H1 (cell line): ENCODE data around the gene LYPD1. TPM values are rescaled to one million over a fixed set of nuclear protein-coding genes. Genes with fewer than 3 reads are reported as not detected.

Experiments used
- CTCF ChIA-PET: fragments of 300-600 bp; sonication (Branson Sonifier 250); formaldehyde crosslinking; loops from one replicate; lab custom pipeline; 2021; ENCODE audit not compliant: partially characterized antibody; lab: Charles Lee
- POLR2A ChIA-PET: fragments of 300-600 bp; sonication (Branson Sonifier 250); formaldehyde crosslinking; loops from one replicate; lab custom pipeline; 2021; ENCODE audit warnings: inconsistent platforms; ENCODE audit not compliant: partially characterized antibody; lab: Charles Lee
- DNase-seq, 2 experiments: peaks; one replicate each; pipeline versions ENCODE4 v3.0.0 to v3.0.0-alpha.2; 2010 to 2022; ENCODE audit warnings: low spot score in 2 of 2, low read depth in 1 of 2, mixed read lengths in 1 of 2
- FAIRE-seq: peaks from 2 replicates; lab custom pipeline; 2011; peaks lifted over from hg19 to GRCh38; lab: Jason Lieb, UNC
- H2AFZ ChIP-seq: 2 replicates; pipeline ENCODE4 v1.8.1; 2012; ENCODE audit warnings: low read length, inconsistent platforms
- H2AK5ac ChIP-seq: 2 replicates; pipeline ENCODE4 v1.6.1; 2013; ENCODE audit warnings: low read depth, low read length
- H2BK120ac ChIP-seq: replicated peaks from 2 replicates; pipeline ENCODE3; 2013; ENCODE audit warnings: low read depth, low read length, inconsistent platforms
- H2BK12ac ChIP-seq: 2 replicates; pipeline ENCODE4 v1.6.1; 2013; ENCODE audit warnings: low read depth, low read length
- H2BK15ac ChIP-seq: 2 replicates; pipeline ENCODE4 v1.6.1; 2013; ENCODE audit warnings: low read length
- H2BK20ac ChIP-seq: 2 replicates; pipeline ENCODE4 v1.6.1; 2013; ENCODE audit warnings: low read length
- H2BK5ac ChIP-seq: 2 replicates; pipeline ENCODE4 v1.6.1; 2013; ENCODE audit warnings: low read depth, low read length
- H3K14ac ChIP-seq: 2 replicates; pipeline ENCODE4 v1.6.1; 2013; ENCODE audit warnings: inconsistent platforms; ENCODE audit not compliant: insufficient read length
- H3K18ac ChIP-seq: 2 replicates; pipeline ENCODE4 v1.6.1; 2013; ENCODE audit warnings: low read length; ENCODE audit errors: extremely low read depth
- H3K23ac ChIP-seq: 2 replicates; pipeline ENCODE4 v1.6.1; 2013; ENCODE audit warnings: inconsistent platforms; ENCODE audit not compliant: insufficient read length
- H3K23me2 ChIP-seq: 2 replicates; pipeline ENCODE4 v1.6.1; 2013; ENCODE audit warnings: low read depth, low read length
- H3K27ac ChIP-seq: 2 replicates; pipeline ENCODE4 v1.6.1; 2011; ENCODE audit warnings: low read depth, low read length, inconsistent platforms
- H3K27me3 ChIP-seq, 4 experiments: replicated peaks in 1 of 4; 1 replicate in 1 of 4; 2 replicates in 3 of 4; pipeline versions ENCODE4 v1.6.1 to v1.8.1; 2011 to 2013; ENCODE audit warnings: low read length in 3 of 4, mild to moderate bottlenecking in 3 of 4, inconsistent platforms in 2 of 4, mixed read lengths in 2 of 4, moderate library complexity in 1 of 4; ENCODE audit not compliant: control insufficient read depth in 3 of 4, insufficient read depth in 3 of 4; ENCODE audit errors: extremely low read depth in 1 of 4
- H3K36me3 ChIP-seq, 4 experiments: 2 replicates each; pipeline versions ENCODE4 v1.6.1 to v1.8.1; 2011 to 2013; ENCODE audit warnings: mild to moderate bottlenecking in 4 of 4, low read length in 3 of 4, moderate library complexity in 2 of 4, control low read depth in 1 of 4, inconsistent platforms in 1 of 4; ENCODE audit not compliant: insufficient read depth in 4 of 4, control insufficient read depth in 2 of 4
- H3K4ac ChIP-seq: replicated peaks from 2 replicates; pipeline ENCODE3; 2013; ENCODE audit warnings: low read length, low read depth, mixed read lengths, inconsistent platforms; ENCODE audit not compliant: insufficient read length
- H3K4me1 ChIP-seq, 4 experiments: replicated peaks in 1 of 4; 1 replicate in 1 of 4; 2 replicates in 3 of 4; pipeline versions ENCODE4 v1.6.1 to v1.8.1; 2011 to 2013; ENCODE audit warnings: low read length in 3 of 4, inconsistent platforms in 2 of 4, mixed read lengths in 1 of 4; ENCODE audit not compliant: insufficient read depth in 4 of 4, control insufficient read depth in 3 of 4
- H3K4me2 ChIP-seq, 2 experiments: 2 replicates each; pipeline versions ENCODE4 v1.6.1 to v1.8.1; 2011 to 2013; ENCODE audit warnings: low read depth in 2 of 2, low read length in 2 of 2, control low read depth in 1 of 2, inconsistent platforms in 1 of 2, mild to moderate bottlenecking in 1 of 2; ENCODE audit not compliant: insufficient read depth in 1 of 2
- H3K4me3 ChIP-seq, 4 experiments: fragments of 200-600, 300-600 bp in 1 of 4; sonication (generic), shearing (Covaris generic), sonication (Bioruptor Twin) in 1 of 4; 2 replicates each; pipeline versions ENCODE4 v1.5.1 to v1.8.1; 2011 to 2016; ENCODE audit warnings: low read length in 4 of 4, low read depth in 3 of 4, control low read depth in 2 of 4, inconsistent platforms in 2 of 4, mild to moderate bottlenecking in 2 of 4, mixed read lengths in 1 of 4, moderate library complexity in 1 of 4; ENCODE audit not compliant: insufficient read depth in 2 of 4; ENCODE audit errors: extremely low read depth in 1 of 4
- H3K56ac ChIP-seq: replicated peaks from 2 replicates; pipeline ENCODE3; 2013; ENCODE audit warnings: low read depth, mild to moderate bottlenecking, mixed read lengths, low read length, inconsistent platforms; ENCODE audit not compliant: insufficient read length
- H3K79me1 ChIP-seq: 2 replicates; pipeline ENCODE4 v1.6.1; 2013; ENCODE audit warnings: low read depth, low read length, control low read depth
- H3K79me2 ChIP-seq, 2 experiments: 2 replicates each; pipeline versions ENCODE4 v1.6.1 to v1.8.1; 2012 to 2013; ENCODE audit warnings: low read length in 2 of 2, mild to moderate bottlenecking in 2 of 2, inconsistent platforms in 1 of 2; ENCODE audit not compliant: insufficient read depth in 2 of 2, control insufficient read depth in 1 of 2
- H3K9ac ChIP-seq, 4 experiments: replicated peaks in 1 of 4; 1 replicate in 1 of 4; 2 replicates in 3 of 4; pipeline versions ENCODE4 v1.6.1 to v1.8.1; 2011 to 2013; ENCODE audit warnings: low read depth in 3 of 4, low read length in 3 of 4, control low read depth in 2 of 4, mild to moderate bottlenecking in 2 of 4, moderate library complexity in 2 of 4, inconsistent platforms in 1 of 4; ENCODE audit errors: extremely low read depth in 1 of 4
- H3K9me3 ChIP-seq, 2 experiments: 2 replicates each; pipeline versions ENCODE4 v1.6.1 to v1.8.1; 2012 to 2013; ENCODE audit warnings: mild to moderate bottlenecking in 2 of 2, moderate library complexity in 2 of 2, control low read depth in 1 of 2, inconsistent platforms in 1 of 2, low read depth in 1 of 2, low read length in 1 of 2, mixed read lengths in 1 of 2; ENCODE audit not compliant: insufficient read depth in 2 of 2
- H4K20me1 ChIP-seq, 2 experiments: replicated peaks in 1 of 2; 2 replicates each; pipeline versions ENCODE3 to v1.8.1; 2011 to 2013; ENCODE audit warnings: inconsistent platforms in 2 of 2, low read length in 2 of 2, mild to moderate bottlenecking in 1 of 2; ENCODE audit not compliant: insufficient read depth in 2 of 2, control insufficient read depth in 1 of 2
- H4K5ac ChIP-seq: 2 replicates; pipeline ENCODE4 v1.6.1; 2013; ENCODE audit warnings: low read length, low read depth, mixed read lengths, inconsistent platforms; ENCODE audit not compliant: insufficient read length
- H4K8ac ChIP-seq: 2 replicates; pipeline ENCODE4 v1.8.0; 2013; ENCODE audit warnings: mild to moderate bottlenecking, moderate library complexity, low read length, inconsistent platforms; ENCODE audit not compliant: insufficient read depth; ENCODE audit errors: extremely low read depth
- H4K91ac ChIP-seq: replicated peaks from 2 replicates; pipeline ENCODE3; 2013; ENCODE audit warnings: low read length, mixed read lengths, inconsistent platforms; ENCODE audit not compliant: insufficient read length
- CHD1 ChIP-seq: IDR thresholded peaks from 2 replicates; pipeline ENCODE4 v1.6.1; 2012; ENCODE audit warnings: low read depth, low read length, improper control_type of control experiment
- SRF ChIP-seq: IDR thresholded peaks from 2 replicates; pipeline ENCODE4 v1.6.1; 2011; ENCODE audit warnings: mild to moderate bottlenecking, low read depth, low read length, moderate library complexity
- WGBS, 2 experiments: shearing (Covaris generic) in 1 of 2; methylation state at CpG; one replicate each; pipeline versions ENCODE4 v1.1.6 to v1.1.7; 2013 to 2015; ENCODE audit warnings: low lambda C conversion rate in 2 of 2, mixed read lengths in 2 of 2, inconsistent platforms in 1 of 2, low coverage in 1 of 2, missing lambda C conversion rate in 1 of 2; ENCODE audit not compliant: insufficient replicate concordance in 2 of 2, insufficient coverage in 1 of 2, insufficient read length in 1 of 2; ENCODE audit errors: extremely low coverage in 1 of 2, missing lambda C conversion rate in 1 of 2; 5-methylcytosine and 5-hydroxymethylcytosine counted together
- polyA plus RNA-seq, 7 experiments: library from polyadenylated mRNA; depleted of rRNA in 3 of 7; stranded (reverse) in 5 of 7; unstranded in 2 of 7; fragments of >200 nt in 5 of 7; fragments of 200-250 nt in 2 of 7; gene quantifications; 1 replicate in 5 of 7; 2 replicates in 1 of 7; 4 replicates in 1 of 7; pipeline versions ENCODE4 v1.2.1 to v1.2.3, GENCODE V29; 2011 to 2013; ENCODE audit warnings: missing spikeins in 2 of 7, mixed read lengths in 2 of 7
- total RNA-seq: library from RNA; stranded (reverse); fragmentation: NEBNext Ultra II Directional; extraction: Animal tissue kit (Norgen Biotek cat#: 25700); gene quantifications from 2 replicates; pipeline ENCODE4 v1.2.1, GENCODE V29; 2021

LYPD1 gene
- total and polyA plus RNA-seq, 2 of the 8 experiments (the other 6 are each of a cell fraction or from before 2014, with no cell fraction given): 1.9 to 2.7 TPM

DNA sequence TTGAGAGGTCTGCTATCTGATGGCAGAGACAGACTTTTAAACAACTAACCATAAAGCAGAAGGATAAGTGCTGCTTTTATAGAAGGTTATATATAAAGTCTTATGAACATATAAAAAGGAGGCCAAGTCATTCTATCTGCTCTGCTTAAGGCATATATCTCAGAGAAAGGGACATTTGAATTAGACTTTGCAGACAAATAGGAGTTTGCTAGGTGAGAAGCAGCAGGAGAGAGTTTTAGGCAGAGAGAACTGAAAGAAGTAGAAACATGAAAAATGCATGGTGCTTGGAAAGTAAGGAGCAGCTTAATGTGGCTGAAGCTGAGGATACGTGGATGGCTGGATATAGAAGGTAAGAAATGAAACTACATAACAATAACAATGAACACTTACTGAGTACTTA is 65.4 kb downstream of the LYPD1 start:
- TF ChIP-seq SRF: no peak
- no peak for TF ChIP-seq CHD1
- Histone ChIP-seq H2AK5ac (no peak overlapping the region), H3K4me3 (no peak overlapping the region), H3K56ac (no peak overlapping the region), H3K79me2 (no peaks in the 10 kb centered on the region), H3K9me3 (no peaks in the 10 kb centered on the region), H2BK20ac (no peak overlapping the region), H3K4ac (no peak overlapping the region), H3K4me1 (peaks cover 0 to 6% (median 3%) of the 10 kb centered on the region in 4 experiments; a peak in 4 of 7 replicates), H3K23me2 (no peaks in the 10 kb centered on the region), H4K5ac (no peak overlapping the region), H3K36me3 (no peaks in the 10 kb centered on the region), H4K91ac (no peak overlapping the region), H2BK12ac (no peak overlapping the region), H3K79me1 (no peaks in the 10 kb centered on the region), H3K23ac (no peak overlapping the region), H2BK120ac (no peak overlapping the region), H2BK5ac (no peak overlapping the region), H3K27me3 (no peaks in the 10 kb centered on the region), H3K4me2 (no peak overlapping the region), H4K20me1 (no peaks in the 10 kb centered on the region), H3K27ac (no peak overlapping the region), H3K18ac (no peak overlapping the region), H3K9ac (no peak overlapping the region), H2BK15ac (no peak overlapping the region), H3K14ac (no peak overlapping the region), H2AFZ (no peak overlapping the region), H4K8ac (no peak overlapping the region)
- CTCF ChIA-PET: no interaction called here
- POLR2A ChIA-PET: no interaction called here
- FAIRE-seq (no peak), DNase-seq (no peak)
- 94% methylated on average over 1 of the region's 1 CpG; no CpG with 5 or more reads in 1 of the 2 experiments for WGBS, 2 experiments
